HG03432 (cell line): ENCODE measurements around the gene TCP11X2.
"Not testable (repeated sequence)": the region's sequence is repeated elsewhere in the genome, so short reads cannot be mapped to it uniquely, and the experiment has no call there.

ENCODE experiments used
- ATAC-seq: cut with Tn5 transposase; IDR thresholded peaks from one replicate; pipeline ENCODE4 v1.9.1; 2021; ENCODE audit warnings: mild to moderate bottlenecking, moderate library complexity; ENCODE audit not compliant: unreplicated experiment

The TCP11X2 gene

DNA sequence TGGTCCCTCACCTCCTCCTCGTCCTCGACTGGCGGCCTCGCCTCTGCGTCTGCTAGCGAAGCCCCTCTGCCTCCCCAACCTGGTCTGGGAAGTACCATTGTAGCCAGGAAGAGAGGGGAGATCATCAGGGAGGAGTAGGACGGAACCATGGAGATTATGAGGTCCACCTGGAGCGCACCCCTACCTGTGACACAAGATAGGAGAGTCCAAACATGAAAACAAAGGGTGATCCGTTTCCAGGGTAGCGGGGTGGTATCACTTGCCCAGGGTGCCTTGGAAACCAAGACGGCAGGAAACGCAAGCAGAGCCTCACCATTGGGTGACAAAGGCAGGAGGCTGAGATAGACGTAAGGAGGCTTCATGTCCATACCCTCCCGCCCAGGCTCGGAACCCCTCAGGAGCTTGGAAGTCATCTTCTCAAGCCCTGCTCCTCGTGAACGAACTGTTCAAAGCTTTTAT lies at the start of gene TCP11X2:
Gene TCP11X2, minus strand, starts transcription at position 51 of the 459 bp plus-strand sequence.
- not testable (repeated sequence) for ATAC-seq

DNA sequence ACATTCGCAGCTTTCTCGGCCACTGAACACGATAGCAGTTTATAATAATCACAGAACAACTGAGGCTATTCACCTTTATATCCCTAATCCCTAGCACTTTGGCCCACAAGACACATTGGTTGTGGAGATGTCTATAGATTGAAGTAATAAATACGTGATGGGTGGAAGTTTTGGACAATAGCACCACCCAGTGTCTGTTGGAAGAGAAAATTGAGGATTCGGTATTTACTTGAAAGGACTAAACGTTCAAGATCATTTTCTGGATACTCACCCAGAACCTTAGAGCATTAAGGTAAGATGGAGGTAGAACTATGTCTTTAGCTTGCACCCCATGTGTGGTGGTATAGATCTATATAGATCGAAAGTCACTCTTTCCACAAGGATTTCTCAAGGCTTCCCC lies 45.7 kb upstream of the TCP11X2 start:
- ATAC-seq: no peak

DNA sequence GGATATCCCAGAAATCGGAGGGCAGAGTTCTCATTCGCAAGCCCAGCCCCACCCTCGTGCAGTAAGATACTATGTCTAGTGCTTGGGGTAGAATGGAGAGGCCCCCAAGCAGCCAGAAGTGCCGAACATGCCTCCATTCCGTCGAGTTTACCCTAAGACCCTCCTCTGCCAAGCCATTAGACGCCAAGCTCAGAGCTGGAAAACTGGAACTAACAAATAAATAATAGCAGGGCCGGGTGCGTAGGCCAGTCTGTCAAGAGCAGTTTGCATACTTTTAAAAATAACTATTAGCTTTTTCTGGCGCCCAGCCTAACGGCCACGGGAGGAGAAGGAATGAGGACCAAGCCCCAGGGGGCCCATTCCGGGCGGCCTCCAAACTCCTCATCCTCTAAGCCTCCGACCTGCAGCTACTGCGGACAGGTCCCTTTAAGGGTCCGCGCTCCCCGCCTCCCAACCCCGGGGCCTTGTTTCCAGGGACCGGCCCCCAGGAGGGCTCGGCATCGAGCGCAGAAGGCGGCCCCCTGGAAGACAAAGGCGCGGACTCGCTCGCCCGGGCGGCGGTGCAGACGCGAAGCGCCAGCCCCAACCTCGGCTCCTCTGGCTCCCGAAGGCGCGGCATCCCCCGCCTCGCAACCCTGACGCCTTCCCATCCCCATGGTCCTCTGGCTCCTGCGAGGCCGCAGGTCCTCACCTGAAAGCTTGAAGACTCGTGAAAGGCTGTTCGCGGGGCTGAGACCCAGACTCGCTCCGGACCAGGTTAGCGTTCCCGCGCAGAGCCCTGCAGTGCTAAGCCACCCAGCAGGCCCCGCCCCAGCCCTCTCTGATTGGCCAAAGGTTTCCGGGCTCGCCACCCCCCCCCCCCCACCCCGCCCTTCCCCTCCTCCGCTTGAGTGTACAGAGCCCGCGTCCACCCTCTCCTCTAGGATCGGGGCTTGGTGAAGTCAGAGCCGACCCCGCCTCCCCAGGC lies 44.6 kb upstream of the TCP11X2 start, which contains the start of gene TMSB15A:
Gene TMSB15A, minus strand, starts transcription at position 765 of the 967 bp plus-strand sequence.
- ATAC-seq: peak; percentile 95

DNA sequence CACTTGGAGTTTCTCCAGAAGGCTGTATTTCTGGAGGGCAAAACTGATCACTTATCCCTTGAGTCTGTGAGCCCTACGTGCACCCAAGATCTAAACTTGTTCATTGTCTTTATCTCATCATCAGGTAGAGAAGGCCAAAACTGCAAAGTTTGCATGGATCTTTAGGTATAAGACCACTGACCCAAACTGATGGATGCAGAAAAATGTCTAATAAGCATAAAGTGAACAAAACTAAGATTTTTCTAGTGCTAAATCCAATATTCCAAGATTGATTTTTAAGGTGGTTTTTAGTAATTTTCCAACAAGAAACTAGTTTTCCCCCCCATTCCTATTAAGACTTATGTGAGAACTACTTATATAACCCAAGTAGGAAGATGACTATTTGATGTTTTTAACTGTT lies 42.9 kb upstream of the TCP11X2 start:
- no peak for ATAC-seq

DNA sequence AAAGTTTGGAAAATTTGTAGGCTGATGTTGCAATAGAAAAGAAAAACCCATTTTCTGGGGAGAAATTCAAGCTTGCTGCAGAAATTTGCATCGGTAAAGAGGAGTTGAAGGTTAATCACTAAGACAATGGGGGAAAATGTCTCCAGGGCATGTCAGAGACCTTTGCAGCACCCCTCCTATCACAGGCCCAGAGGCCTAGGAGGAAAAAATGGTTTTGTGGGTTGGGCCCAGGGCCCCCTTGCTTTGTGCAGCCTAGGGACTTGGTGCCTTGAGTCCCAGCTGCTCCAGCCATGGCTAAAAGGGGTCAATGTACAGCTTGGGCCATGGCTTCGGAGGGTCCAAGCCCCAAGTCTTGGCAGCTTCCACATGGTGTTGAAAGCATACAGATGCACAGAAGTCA lies 27.1 kb upstream of the TCP11X2 start:
- no peak for ATAC-seq

DNA sequence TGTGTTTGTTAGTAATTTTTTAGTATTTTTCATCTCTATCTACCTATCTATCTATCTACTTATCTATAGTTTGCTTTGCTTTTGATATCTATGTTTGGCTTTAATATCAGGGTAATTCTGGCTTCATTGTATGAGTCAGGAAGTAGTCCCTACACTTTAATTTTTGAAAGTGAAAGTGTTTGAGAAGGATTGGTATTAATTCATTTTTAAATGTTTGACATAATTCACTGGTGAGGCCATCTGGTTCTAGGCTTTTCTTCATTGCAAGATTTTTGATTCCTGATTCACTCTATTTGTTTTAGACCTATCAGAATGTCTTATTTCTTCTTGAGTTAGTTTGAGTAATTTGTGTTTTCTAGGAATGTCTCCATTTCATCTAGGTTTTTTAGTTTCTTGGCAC lies 20.2 kb upstream of the TCP11X2 start:
- no peak for ATAC-seq

DNA sequence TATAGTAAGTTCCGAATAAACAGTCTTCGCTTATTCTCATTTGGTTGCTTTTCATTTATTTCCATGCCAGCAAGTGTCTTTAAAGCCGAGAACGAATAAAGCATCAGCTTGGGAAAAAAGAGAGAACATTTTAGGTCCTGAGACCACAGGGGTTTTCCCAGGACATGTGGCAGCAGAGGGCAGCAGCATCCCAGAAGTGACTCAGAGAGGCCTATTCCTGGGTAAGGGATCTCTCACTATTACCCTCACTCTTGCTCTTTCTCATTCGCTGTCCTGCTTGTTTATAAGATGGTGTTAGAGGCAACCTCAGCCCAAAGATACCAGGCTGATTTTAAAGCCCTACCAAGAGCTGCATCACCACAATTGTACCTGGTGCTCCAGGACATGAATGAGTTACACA lies 7.2 kb upstream of the TCP11X2 start:
- not testable (repeated sequence) for ATAC-seq

DNA sequence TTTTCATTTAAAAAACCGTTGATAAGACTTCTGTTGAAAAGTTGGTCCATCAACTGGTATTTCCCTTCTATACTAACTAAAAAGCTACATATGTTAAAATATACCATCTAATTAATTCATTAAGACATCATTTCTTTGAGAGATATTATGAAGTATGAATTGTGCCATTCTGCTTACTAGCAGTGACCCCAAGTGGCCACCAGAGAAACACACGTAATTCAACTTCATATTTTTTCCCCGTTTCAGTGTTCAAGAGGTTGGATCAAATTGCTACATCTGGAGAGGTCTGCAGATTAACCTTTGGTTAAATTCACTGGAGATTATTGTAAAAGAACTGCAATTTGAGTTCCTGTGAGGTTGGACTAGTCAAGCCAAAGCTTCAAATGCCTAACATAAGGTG lies 1.4 kb downstream of the TCP11X2 start:
- ATAC-seq: peak; percentile 38

DNA sequence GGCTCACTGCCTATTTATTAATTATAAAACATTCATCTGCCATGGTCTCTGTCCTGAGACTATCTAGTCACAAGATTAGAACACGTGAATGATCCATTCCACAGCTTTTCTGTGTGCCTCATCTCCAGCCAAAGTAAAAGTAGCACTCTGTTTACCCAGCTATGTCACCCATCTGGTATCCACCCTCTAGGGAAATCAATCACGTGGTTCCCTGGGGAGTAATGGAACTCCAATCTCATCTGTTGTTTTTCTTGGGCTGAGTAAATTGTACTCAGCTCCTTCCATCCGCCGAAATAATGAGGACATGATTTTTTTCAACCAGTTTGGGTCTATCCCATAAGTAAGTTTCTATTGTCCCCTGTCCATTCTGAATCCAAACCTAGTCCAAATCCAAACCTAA lies 13.0 kb downstream of the TCP11X2 start:
- not testable (repeated sequence) for ATAC-seq

DNA sequence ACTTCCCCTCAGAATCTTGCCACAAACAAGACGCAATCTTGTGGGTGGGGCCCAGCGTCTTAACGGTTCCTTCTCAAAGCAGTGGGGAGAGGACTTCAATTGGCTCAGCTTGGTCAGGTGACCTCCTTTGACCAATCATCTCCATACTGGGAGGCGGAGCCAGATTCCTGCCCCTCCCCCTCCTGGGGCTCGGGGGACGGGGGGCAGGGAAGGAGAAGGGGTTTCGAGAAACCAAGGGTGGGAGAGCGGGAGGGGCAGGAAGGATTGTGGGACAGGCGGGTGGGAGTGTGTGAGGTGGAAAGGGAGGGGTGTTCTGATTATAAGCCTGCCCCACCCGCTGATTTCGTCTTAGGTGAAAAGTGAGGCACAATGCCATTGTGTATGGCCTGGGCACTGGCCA lies 31.7 kb downstream of the TCP11X2 start, which contains the start of gene NXF2B:
Gene NXF2B, minus strand, starts transcription at position 101 of the 400 bp plus-strand sequence. CDS start 59,972 bp downstream, outside the sequence.
- not testable (repeated sequence) for ATAC-seq

DNA sequence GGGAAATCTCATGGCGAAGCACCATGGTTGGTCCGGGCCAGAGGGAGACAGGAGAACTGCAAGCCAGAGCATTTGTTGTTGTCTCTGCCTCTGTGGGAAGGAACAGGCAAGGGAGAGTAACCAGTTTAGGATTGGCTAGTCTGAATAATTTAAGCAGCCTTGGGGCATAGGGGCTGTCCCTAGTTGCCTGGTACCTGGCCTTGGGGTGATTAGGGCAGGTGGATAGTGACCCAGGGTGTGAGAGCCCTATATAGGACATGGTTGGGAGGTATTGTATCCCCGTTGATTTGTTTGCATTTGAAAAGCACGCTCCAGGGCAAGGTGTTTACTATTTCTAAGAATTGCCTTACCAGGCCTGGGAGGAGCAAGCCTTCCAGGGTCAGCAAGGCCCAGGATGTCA lies 57.1 kb downstream of the TCP11X2 start:
- ATAC-seq: not testable (repeated sequence)
